Measurements from ENCODE around the gene MAD1L1.

Gene MAD1L1

DNA sequence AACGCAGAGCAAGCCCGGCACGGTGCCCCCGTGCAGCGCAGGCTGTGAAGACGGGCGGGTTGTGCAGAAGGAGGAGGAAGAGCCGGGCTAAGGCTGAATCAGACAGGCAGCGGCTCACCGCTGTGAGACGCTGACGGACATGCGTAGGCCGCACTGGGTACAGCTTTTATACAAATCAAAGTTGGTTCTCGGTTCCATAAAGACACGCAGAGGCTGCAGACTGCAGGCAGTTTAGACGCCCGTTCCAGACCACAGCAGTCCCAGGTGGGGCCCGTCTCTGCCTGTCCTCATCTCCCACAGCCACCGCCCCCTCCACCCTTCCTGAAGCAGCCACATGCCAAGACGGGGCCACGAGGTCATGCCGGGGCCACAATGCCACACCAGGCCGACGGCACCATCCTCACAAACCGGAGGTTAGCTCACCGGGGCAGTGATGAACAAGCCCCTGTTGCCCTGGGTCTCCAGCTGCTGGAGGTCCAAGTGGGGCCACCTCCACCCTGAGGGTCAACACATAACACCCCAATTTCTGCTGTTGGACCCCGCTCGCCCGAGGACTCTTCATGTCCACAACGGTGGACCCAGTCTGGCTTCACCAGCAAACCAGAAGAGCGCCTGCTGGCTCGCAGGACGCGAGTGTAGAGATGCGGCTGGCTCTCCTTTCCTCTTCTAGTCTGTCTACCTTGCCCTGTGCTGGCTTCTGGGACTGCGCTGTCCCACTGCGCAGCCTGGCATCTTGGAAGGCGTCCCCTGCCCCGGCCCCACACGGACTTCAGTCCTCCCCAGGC lies 335.5 kb downstream of the MAD1L1 start (continued):
- TF ChIP-seq ZNF133 (tag by site-specific recombination; IDR thresholded peaks at IDR 0.05) (no peak), ZNF658 (tag by site-specific recombination; IDR thresholded peaks at IDR 0.05) (no peak)

DNA sequence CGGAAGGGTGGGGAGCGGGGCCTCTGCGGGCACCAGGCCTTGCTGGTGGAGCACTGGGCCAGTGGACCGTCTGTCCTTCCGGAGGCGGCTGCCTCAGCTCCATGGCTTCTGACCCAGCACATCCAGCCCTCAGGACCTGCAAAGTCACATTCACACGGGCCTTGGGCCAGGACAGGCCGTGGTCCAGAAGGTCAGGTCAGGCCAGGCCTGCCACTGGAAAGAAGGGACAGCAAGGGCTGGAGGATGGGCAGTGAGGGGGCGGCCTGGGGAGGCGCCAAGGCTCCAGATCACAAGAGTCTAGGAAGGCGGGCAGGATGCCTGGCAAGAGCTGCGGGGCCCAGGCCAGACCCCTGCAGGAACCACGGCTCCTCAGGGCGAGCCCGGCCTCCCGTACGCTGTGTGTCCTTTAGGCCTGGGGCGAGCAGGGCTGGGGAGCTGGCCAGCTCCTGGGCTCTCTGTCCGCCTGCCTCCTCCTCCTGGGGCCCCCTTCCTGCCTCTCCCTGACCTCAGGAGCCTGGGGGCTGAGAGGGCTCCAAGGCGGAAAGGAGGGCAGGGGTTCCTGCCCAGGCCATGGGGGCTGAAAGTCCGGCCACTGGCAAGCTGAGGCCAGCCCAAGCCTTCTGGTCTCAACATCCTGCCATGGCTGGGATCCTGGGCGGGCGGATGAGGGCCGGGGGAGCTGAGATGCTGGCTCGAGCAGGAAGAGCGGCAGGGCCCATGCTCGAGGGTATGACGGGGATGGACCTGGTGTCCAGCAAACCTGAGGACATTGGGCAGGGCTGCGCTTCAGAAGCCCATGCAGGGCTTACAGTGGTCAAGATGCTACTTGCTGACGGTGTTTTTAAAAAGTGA lies 336.9 kb downstream of the MAD1L1 start:
- no peaks in the 10 kb centered on the region for H3K4me1 ChIP-seq (ENCODE audit: control insufficient read depth, insufficient read depth, low read length)
- no peak overlapping the region for H3K4me3 ChIP-seq (ENCODE audit: low read depth, low read length)
- CTCF ChIA-PET, result interaction anchor here (0.5 to 0.6 kb wide), 3 partner anchors 15 to 101 kb away, joined by 3 to 4 read pairs (median 3); no protein-coding TSS in a partner anchor
- POLR2A ChIA-PET, result no interaction called here
- H3K9me3 ChIP-seq (ENCODE audit: control insufficient read depth, insufficient read depth, low read depth, low read length), result no peaks in the 10 kb centered on the region
- H3K27ac ChIP-seq (ENCODE audit: extremely low read depth, low read depth, low read length), result no peak overlapping the region
- TF ChIP-seq, protein P1, sequence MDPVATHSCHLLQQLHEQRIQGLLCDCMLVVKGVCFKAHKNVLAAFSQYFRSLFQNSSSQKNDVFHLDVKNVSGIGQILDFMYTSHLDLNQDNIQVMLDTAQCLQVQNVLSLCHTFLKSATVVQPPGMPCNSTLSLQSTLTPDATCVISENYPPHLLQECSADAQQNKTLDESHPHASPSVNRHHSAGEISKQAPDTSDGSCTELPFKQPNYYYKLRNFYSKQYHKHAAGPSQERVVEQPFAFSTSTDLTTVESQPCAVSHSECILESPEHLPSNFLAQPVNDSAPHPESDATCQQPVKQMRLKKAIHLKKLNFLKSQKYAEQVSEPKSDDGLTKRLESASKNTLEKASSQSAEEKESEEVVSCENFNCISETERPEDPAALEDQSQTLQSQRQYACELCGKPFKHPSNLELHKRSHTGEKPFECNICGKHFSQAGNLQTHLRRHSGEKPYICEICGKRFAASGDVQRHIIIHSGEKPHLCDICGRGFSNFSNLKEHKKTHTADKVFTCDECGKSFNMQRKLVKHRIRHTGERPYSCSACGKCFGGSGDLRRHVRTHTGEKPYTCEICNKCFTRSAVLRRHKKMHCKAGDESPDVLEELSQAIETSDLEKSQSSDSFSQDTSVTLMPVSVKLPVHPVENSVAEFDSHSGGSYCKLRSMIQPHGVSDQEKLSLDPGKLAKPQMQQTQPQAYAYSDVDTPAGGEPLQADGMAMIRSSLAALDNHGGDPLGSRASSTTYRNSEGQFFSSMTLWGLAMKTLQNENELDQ (tag by site-specific recombination; IDR thresholded peaks at IDR 0.05; ENCODE audit: low read depth), result no peak
- TF ChIP-seq ZNF664 (tag by site-specific recombination; IDR thresholded peaks at IDR 0.05) (no peak), ZNF174 (tag by site-specific recombination; IDR thresholded peaks at IDR 0.05) (no peak), ZSCAN18 (tag by site-specific recombination; IDR thresholded peaks at IDR 0.05) (no peak), ZNF530 (tag by site-specific recombination; IDR thresholded peaks at IDR 0.05; ENCODE audit: low read depth) (no peak), ZNF423 (tag by site-specific recombination; IDR thresholded peaks at IDR 0.05) (no peak), ZNF677 (tag by site-specific recombination; IDR thresholded peaks at IDR 0.05) (no peak), ZNF341 (tag by site-specific recombination; IDR thresholded peaks at IDR 0.05; ENCODE audit: low read depth) (no peak)
- no peaks in the 10 kb centered on the region; a peak in 1 of 3 replicates for H3K36me3 ChIP-seq (ENCODE audit: control insufficient read depth in 2 of 2, insufficient read depth in 1 of 2, low read length in 2 of 2)

GRCh38 chr7:1894906-1895663 lies 337.7 kb downstream of the MAD1L1 start:
- H3K27ac ChIP-seq (ENCODE audit: extremely low read depth, low read depth, low read length), result no peak overlapping the region
- ChIA-PET POLR2A (no interaction called here), CTCF (interaction anchor here (0.5 to 0.6 kb wide), 2 partner anchors 14 to 21 kb away, joined by 3 read pairs; no protein-coding TSS in a partner anchor)
- H3K9me3 ChIP-seq (ENCODE audit: control insufficient read depth, insufficient read depth, low read depth, low read length), result no peaks in the 10 kb centered on the region
- no peaks in the 10 kb centered on the region for H3K4me1 ChIP-seq (ENCODE audit: control insufficient read depth, insufficient read depth, low read length)
- no peaks in the 10 kb centered on the region; a peak in 1 of 3 replicates for H3K36me3 ChIP-seq (ENCODE audit: control insufficient read depth in 2 of 2, insufficient read depth in 1 of 2, low read length in 2 of 2)
- H3K4me3 ChIP-seq (ENCODE audit: low read depth, low read length), result no peak overlapping the region
- TF ChIP-seq KLF10 (tag by site-specific recombination; IDR thresholded peaks at IDR 0.05), result no peak
- TF ChIP-seq ZBTB48 (tag by site-specific recombination; IDR thresholded peaks at IDR 0.05), result no peak

GRCh38 chr7:1894313-1894900 lies 338.3 kb downstream of the MAD1L1 start:
- Histone ChIP-seq H3K4me1 (ENCODE audit: control insufficient read depth, insufficient read depth, low read length) (no peaks in the 10 kb centered on the region), H3K4me3 (ENCODE audit: low read depth, low read length) (no peak overlapping the region), H3K36me3 (ENCODE audit: control insufficient read depth in 2 of 2, insufficient read depth in 1 of 2, low read length in 2 of 2) (no peaks in the 10 kb centered on the region; a peak in 1 of 3 replicates), H3K9me3 (ENCODE audit: control insufficient read depth, insufficient read depth, low read depth, low read length) (no peaks in the 10 kb centered on the region), H3K27ac (ENCODE audit: extremely low read depth, low read depth, low read length) (no peak overlapping the region)
- no peak for TF ChIP-seq ZNF112 (tag by site-specific recombination; IDR thresholded peaks at IDR 0.05)
- TF ChIP-seq ZNF624 (tag by site-specific recombination; IDR thresholded peaks at IDR 0.05), result no peak
- TF ChIP-seq, protein P2, sequence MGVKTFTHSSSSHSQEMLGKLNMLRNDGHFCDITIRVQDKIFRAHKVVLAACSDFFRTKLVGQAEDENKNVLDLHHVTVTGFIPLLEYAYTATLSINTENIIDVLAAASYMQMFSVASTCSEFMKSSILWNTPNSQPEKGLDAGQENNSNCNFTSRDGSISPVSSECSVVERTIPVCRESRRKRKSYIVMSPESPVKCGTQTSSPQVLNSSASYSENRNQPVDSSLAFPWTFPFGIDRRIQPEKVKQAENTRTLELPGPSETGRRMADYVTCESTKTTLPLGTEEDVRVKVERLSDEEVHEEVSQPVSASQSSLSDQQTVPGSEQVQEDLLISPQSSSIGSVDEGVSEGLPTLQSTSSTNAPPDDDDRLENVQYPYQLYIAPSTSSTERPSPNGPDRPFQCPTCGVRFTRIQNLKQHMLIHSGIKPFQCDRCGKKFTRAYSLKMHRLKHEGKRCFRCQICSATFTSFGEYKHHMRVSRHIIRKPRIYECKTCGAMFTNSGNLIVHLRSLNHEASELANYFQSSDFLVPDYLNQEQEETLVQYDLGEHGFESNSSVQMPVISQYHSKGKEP (tag by site-specific recombination; IDR thresholded peaks at IDR 0.05), result no peak
- peak; percentile 66; the same call in 1 of the 2 replicates for TF ChIP-seq SCRT2 (tag by site-specific recombination; IDR thresholded peaks at IDR 0.05)
- 0 out of 2 replicates have a peak, but pooled peaks have one; percentile 32 for TF ChIP-seq EGR2 (tag by site-specific recombination; IDR thresholded peaks at IDR 0.05; ENCODE audit: low read depth)
- TF ChIP-seq ZNF544 (tag by site-specific recombination; IDR thresholded peaks at IDR 0.05), result no peak
- no peak for TF ChIP-seq ZNF302 (tag by site-specific recombination; IDR thresholded peaks at IDR 0.05; ENCODE audit: low read depth)
- CTCF ChIA-PET, result no interaction called here
- POLR2A ChIA-PET, result no interaction called here

Data from HEK293 (cell line).